ENCODE data around the gene MRS2.

GRCh38 chr6:24396824-24397223 is 5.9 kb upstream of the MRS2 start:
- no peak for TF ChIP-seq CTCF (IDR thresholded peaks at IDR 0.05)
- TF ChIP-seq POLR2A (IDR thresholded peaks at IDR 0.05), result no peak
